GM23338 (cell line): ENCODE data around the gene GLI1. TPM values are rescaled to one million over a fixed set of nuclear protein-coding genes. Genes with fewer than 3 reads are reported as not detected.

Experiments used
- ATAC-seq: fragments of 200-7000 bp; cut with Tn5 transposase; 3 replicates; pipeline ENCODE4 v1.9.1; 2020
- DNase-seq: peaks from one replicate; pipeline ENCODE4 v3.0.0-alpha.2; 2015; ENCODE audit warnings: low spot score
- H2AFZ ChIP-seq: fragments of 200-600 bp; sonication (generic); 2 replicates; pipeline ENCODE4 v1.8.0; 2016; ENCODE audit warnings: antibody characterized with exemption, mild to moderate bottlenecking, moderate library complexity
- H3F3A ChIP-seq: fragments of 200-600 bp; sonication (generic); replicated peaks from 2 replicates; pipeline ENCODE4 v1.8.0; 2017; ENCODE audit warnings: antibody characterized with exemption, mixed run types, low read depth
- H3K27ac ChIP-seq: fragments of 200-600 bp; sonication (generic); 2 replicates; pipeline ENCODE4 v1.6.1; 2016; ENCODE audit warnings: low read depth
- H3K27me3 ChIP-seq: fragments of 200-600 bp; sonication (generic); 2 replicates; pipeline ENCODE4 v1.8.0; 2016; ENCODE audit warnings: mild to moderate bottlenecking, mixed run types, moderate library complexity; ENCODE audit not compliant: insufficient read depth
- H3K36me3 ChIP-seq: fragments of 200-600 bp; sonication (generic); 2 replicates; pipeline ENCODE4 v1.8.0; 2016; ENCODE audit warnings: mild to moderate bottlenecking; ENCODE audit not compliant: insufficient read depth
- H3K4me1 ChIP-seq: fragments of 200-600 bp; sonication (generic); 2 replicates; pipeline ENCODE4 v1.8.0; 2016; ENCODE audit warnings: mild to moderate bottlenecking, moderate library complexity; ENCODE audit not compliant: insufficient read depth
- H3K4me2 ChIP-seq: fragments of 200-600 bp; sonication (generic); 2 replicates; pipeline ENCODE4 v1.7.1; 2017; ENCODE audit warnings: mixed run types
- H3K4me3 ChIP-seq: fragments of 200-600 bp; sonication (generic); 2 replicates; pipeline ENCODE4 v1.6.1; 2016; ENCODE audit warnings: mixed run types
- H3K79me2 ChIP-seq: fragments of 200-600 bp; sonication (generic); replicated peaks from 2 replicates; pipeline ENCODE4 v1.8.0; 2017; ENCODE audit warnings: mild to moderate bottlenecking; ENCODE audit not compliant: insufficient read depth
- H3K9me2 ChIP-seq: fragments of 200-600 bp; sonication (generic); 2 replicates; pipeline ENCODE4 v1.8.0; 2017; ENCODE audit not compliant: insufficient read depth
- H4K20me1 ChIP-seq: fragments of 200-600 bp; sonication (generic); replicated peaks from 2 replicates; pipeline ENCODE4 v1.8.0; 2017; ENCODE audit warnings: mild to moderate bottlenecking; ENCODE audit not compliant: insufficient read depth
- H3K27ac Mint-ChIP-seq: 2 replicates; pipeline ENCODE4 v1.8.0; 2020; ENCODE audit warnings: inconsistent platforms, mild to moderate bottlenecking, moderate library complexity, mixed read lengths
- H3K27me3 Mint-ChIP-seq: 3 replicates; pipeline ENCODE4 v1.8.0; 2022; ENCODE audit warnings: low read depth, mild to moderate bottlenecking, moderate library complexity, mixed read lengths, inconsistent platforms; ENCODE audit not compliant: insufficient read depth, poor library complexity
- H3K36me3 Mint-ChIP-seq: 3 replicates; pipeline ENCODE4 v1.8.0; 2021; ENCODE audit warnings: low read depth, mild to moderate bottlenecking, inconsistent platforms, moderate library complexity, mixed read lengths
- H3K4me1 Mint-ChIP-seq: 3 replicates; pipeline ENCODE4 v1.8.0; 2020; ENCODE audit warnings: mild to moderate bottlenecking, inconsistent platforms, mixed read lengths
- H3K4me3 Mint-ChIP-seq: 3 replicates; pipeline ENCODE4 v1.8.0; 2021; ENCODE audit warnings: moderate library complexity, mild to moderate bottlenecking, inconsistent platforms, mixed read lengths
- H3K9me3 Mint-ChIP-seq: 3 replicates; pipeline ENCODE4 v1.8.0; 2020; ENCODE audit warnings: moderate library complexity, mild to moderate bottlenecking, inconsistent platforms, mixed read lengths
- CREB1 ChIP-seq: fragments of 250-450 bp; sonication (Bioruptor Pico); IDR thresholded peaks from 2 replicates; pipeline ENCODE4 v1.5.0; 2020; ENCODE audit warnings: low read depth, mild to moderate bottlenecking, moderate library complexity
- EZH2 ChIP-seq: fragments of 200-600 bp; sonication (generic); IDR thresholded peaks from one replicate; pipeline ENCODE4 v1.8.0; 2017; ENCODE audit warnings: antibody characterized with exemption, mild to moderate bottlenecking, low read depth; ENCODE audit not compliant: unreplicated experiment
- EZH2phosphoT487 ChIP-seq: fragments of 200-600 bp; sonication (generic); IDR thresholded peaks from one replicate; pipeline ENCODE4 v1.8.1; 2018; ENCODE audit warnings: antibody characterized with exemption; ENCODE audit not compliant: unreplicated experiment
- JUNB ChIP-seq: IDR thresholded peaks from one replicate; pipeline ENCODE4 v1.6.1; 2016; ENCODE audit warnings: antibody characterized with exemption; ENCODE audit not compliant: unreplicated experiment
- NANOG ChIP-seq: IDR thresholded peaks from 2 replicates; pipeline ENCODE4 v1.6.1; 2016; ENCODE audit warnings: antibody characterized with exemption, borderline replicate concordance
- STAT1 ChIP-seq: IDR thresholded peaks from one replicate; pipeline ENCODE4 v1.6.1; 2016; ENCODE audit warnings: antibody characterized with exemption; ENCODE audit not compliant: unreplicated experiment
- ZNF114 ChIP-seq: fragments of 250-450 bp; sonication (Bioruptor Pico); IDR thresholded peaks from 2 replicates; pipeline ENCODE4 v1.5.0; 2020; ENCODE audit warnings: mild to moderate bottlenecking, moderate library complexity
- ZNF331 ChIP-seq: fragments of 250-450 bp; sonication (Bioruptor Pico); IDR thresholded peaks from 2 replicates; pipeline ENCODE4 v1.5.0; 2020; ENCODE audit warnings: low read depth, mild to moderate bottlenecking, moderate library complexity
- ZNF462 ChIP-seq: fragments of 250-450 bp; sonication (Bioruptor Pico); IDR thresholded peaks from 2 replicates; pipeline ENCODE4 v1.5.0; 2020; ENCODE audit warnings: mild to moderate bottlenecking, moderate library complexity
- long read RNA-seq: library from polyadenylated mRNA; unstranded; transcript quantifications from one replicate; pipeline ENCODE4 v2.0.0, GENCODE V29; 2020; ENCODE audit not compliant: unreplicated experiment
- polyA plus RNA-seq: library from polyadenylated mRNA; unstranded; fragments of >200 nt; fragmentation: Nextera tagmentation; extraction: Ambion mirVana; gene quantifications from 2 replicates; pipeline ENCODE4 v1.2.1, GENCODE V29; 2016
- total RNA-seq: library from RNA; depleted of rRNA; stranded (reverse); fragments of >200 nt; shearing (Covaris generic); gene quantifications from 2 replicates; pipeline ENCODE4 v1.2.3, GENCODE V29; 2014; rRNA removed
- TF ChIP-seq, protein P1 (sequence below): IDR thresholded peaks from one replicate; pipeline ENCODE4 v1.6.1; 2018; ENCODE audit warnings: antibody characterized with exemption; ENCODE audit not compliant: unreplicated experiment
- TF ChIP-seq, protein P2 (sequence below): IDR thresholded peaks from 2 replicates; pipeline ENCODE4 v1.6.1; 2016; ENCODE audit warnings: antibody characterized with exemption
- TF ChIP-seq, protein P3 (sequence below), 2 experiments: fragments of 200-600 bp in 1 of 2; sonication (generic) in 1 of 2; conservative IDR thresholded peaks; 2 replicates each; pipeline versions ENCODE4 v1.5.1 to v1.6.1; 2016 to 2017; ENCODE audit warnings: antibody characterized with exemption in 2 of 2, low read depth in 2 of 2, mild to moderate bottlenecking in 2 of 2, moderate library complexity in 1 of 2

GLI1 gene
- total RNA-seq (16.1 and 18.1 TPM in 2 replicates), polyA plus RNA-seq (4.8 and 5.6 TPM in 2 replicates)
- long read RNA-seq, partial matches to known transcripts: 0 of 1 reads
- long read RNA-seq, other reads (novel, unspliced or antisense): 1 of 1 reads

DNA sequence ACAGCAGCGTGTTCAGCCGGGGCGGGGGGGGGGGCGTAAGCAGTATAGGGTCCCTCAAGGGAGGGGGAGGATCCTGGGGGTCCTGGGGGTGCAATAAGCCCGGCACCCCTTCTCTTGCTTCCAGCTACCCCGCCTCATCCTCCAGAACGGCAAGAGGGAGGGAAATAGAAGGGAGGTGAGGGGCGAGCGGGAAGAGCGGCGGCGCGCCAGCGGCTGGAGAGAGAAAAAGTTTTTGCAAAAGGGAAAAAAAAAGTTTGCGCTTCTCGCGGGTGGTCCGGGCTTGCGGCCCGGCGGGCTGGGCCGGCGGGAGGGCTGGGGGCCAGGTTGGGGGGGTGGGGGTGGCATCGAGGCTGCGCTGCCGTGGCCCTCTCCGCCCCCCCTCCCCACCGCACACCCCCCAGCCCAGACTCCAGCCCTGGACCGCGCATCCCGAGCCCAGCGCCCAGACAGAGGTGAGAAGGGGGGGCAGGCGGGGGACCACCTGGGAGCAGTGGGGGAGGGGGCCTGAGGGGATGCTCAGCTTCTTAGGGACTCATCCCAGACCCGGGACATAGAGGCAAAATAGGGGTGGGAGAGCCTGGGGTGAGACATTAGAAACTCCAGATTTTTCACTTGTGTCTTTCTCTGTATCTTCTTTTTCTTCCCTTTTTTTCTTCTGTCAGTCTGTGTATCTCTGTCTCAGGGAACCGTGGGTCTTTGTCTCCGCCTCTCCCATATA lies at the start of gene GLI1:
Gene GLI1, plus strand, starts transcription at position 36 of the 718 bp plus-strand sequence. CDS start 3,907 bp downstream, outside the sequence.
- peaks cover 25% of the 10 kb centered on the region for H3F3A ChIP-seq
- no peaks in the 10 kb centered on the region; the same call in 2 of the 3 replicates for H3K9me3 Mint-ChIP-seq
- no peaks in the 10 kb centered on the region for H3K36me3 ChIP-seq
- H3K4me1 ChIP-seq: peaks cover 35% of the 10 kb centered on the region
- peak; percentile 71 for DNase-seq
- peak within 1 kb of the TSS; percentile 98 for H3K27ac Mint-ChIP-seq
- H3K4me3 ChIP-seq: peak within 1 kb of the TSS; percentile 97
- H3K4me2 ChIP-seq: peak within 1 kb of the TSS; percentile 100
- peak within 1 kb of the TSS; percentile 82 for H3K4me3 Mint-ChIP-seq
- H2AFZ ChIP-seq: no peak within 1 kb of the TSS
- peaks cover 23% of the 10 kb centered on the region for H3K79me2 ChIP-seq
- H3K27me3 ChIP-seq: no peaks in the 10 kb centered on the region
- ATAC-seq: no peak; the same call in 2 of the 3 replicates
- peaks cover 28% of the 10 kb centered on the region for H3K36me3 Mint-ChIP-seq
- peak within 1 kb of the TSS; percentile 100 for H3K27ac ChIP-seq
- peaks cover 46% of the 10 kb centered on the region for H3K4me1 Mint-ChIP-seq
- H4K20me1 ChIP-seq: no peaks in the 10 kb centered on the region; the same call in 1 of the 2 replicates
- H3K9me2 ChIP-seq: no peaks in the 10 kb centered on the region
- peaks cover 45% of the 10 kb centered on the region for H3K27me3 Mint-ChIP-seq
- TF ChIP-seq EZH2: no peak
- TF ChIP-seq, protein P1, sequence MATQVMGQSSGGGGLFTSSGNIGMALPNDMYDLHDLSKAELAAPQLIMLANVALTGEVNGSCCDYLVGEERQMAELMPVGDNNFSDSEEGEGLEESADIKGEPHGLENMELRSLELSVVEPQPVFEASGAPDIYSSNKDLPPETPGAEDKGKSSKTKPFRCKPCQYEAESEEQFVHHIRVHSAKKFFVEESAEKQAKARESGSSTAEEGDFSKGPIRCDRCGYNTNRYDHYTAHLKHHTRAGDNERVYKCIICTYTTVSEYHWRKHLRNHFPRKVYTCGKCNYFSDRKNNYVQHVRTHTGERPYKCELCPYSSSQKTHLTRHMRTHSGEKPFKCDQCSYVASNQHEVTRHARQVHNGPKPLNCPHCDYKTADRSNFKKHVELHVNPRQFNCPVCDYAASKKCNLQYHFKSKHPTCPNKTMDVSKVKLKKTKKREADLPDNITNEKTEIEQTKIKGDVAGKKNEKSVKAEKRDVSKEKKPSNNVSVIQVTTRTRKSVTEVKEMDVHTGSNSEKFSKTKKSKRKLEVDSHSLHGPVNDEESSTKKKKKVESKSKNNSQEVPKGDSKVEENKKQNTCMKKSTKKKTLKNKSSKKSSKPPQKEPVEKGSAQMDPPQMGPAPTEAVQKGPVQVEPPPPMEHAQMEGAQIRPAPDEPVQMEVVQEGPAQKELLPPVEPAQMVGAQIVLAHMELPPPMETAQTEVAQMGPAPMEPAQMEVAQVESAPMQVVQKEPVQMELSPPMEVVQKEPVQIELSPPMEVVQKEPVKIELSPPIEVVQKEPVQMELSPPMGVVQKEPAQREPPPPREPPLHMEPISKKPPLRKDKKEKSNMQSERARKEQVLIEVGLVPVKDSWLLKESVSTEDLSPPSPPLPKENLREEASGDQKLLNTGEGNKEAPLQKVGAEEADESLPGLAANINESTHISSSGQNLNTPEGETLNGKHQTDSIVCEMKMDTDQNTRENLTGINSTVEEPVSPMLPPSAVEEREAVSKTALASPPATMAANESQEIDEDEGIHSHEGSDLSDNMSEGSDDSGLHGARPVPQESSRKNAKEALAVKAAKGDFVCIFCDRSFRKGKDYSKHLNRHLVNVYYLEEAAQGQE: no peak
- TF ChIP-seq ZNF114 (CRISPR knock-in tag): no peak
- TF ChIP-seq EZH2phosphoT487: no peak
- no peak for TF ChIP-seq ZNF462
- TF ChIP-seq NANOG: no peak
- no peak for TF ChIP-seq ZNF331 (CRISPR knock-in tag)
- no peak for TF ChIP-seq CREB1
- TF ChIP-seq, protein P2, sequence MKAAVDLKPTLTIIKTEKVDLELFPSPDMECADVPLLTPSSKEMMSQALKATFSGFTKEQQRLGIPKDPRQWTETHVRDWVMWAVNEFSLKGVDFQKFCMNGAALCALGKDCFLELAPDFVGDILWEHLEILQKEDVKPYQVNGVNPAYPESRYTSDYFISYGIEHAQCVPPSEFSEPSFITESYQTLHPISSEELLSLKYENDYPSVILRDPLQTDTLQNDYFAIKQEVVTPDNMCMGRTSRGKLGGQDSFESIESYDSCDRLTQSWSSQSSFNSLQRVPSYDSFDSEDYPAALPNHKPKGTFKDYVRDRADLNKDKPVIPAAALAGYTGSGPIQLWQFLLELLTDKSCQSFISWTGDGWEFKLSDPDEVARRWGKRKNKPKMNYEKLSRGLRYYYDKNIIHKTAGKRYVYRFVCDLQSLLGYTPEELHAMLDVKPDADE: no peak
- TF ChIP-seq JUNB: no peak
- TF ChIP-seq STAT1: no peak
- TF ChIP-seq, protein P3, sequence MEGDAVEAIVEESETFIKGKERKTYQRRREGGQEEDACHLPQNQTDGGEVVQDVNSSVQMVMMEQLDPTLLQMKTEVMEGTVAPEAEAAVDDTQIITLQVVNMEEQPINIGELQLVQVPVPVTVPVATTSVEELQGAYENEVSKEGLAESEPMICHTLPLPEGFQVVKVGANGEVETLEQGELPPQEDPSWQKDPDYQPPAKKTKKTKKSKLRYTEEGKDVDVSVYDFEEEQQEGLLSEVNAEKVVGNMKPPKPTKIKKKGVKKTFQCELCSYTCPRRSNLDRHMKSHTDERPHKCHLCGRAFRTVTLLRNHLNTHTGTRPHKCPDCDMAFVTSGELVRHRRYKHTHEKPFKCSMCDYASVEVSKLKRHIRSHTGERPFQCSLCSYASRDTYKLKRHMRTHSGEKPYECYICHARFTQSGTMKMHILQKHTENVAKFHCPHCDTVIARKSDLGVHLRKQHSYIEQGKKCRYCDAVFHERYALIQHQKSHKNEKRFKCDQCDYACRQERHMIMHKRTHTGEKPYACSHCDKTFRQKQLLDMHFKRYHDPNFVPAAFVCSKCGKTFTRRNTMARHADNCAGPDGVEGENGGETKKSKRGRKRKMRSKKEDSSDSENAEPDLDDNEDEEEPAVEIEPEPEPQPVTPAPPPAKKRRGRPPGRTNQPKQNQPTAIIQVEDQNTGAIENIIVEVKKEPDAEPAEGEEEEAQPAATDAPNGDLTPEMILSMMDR (conservative IDR thresholded peaks at IDR 0.05; ENCODE audit: low read depth in 2 of 2): no peak
